Endothelial cell of umbilical vein (primary cell): ENCODE results near the gene PDGFRB. TPM values are rescaled to one million over a fixed set of nuclear protein-coding genes. Genes with fewer than 3 reads are reported as not detected.

Experiments
- BruUV-seq: library from RNA; stranded (reverse); fragments of 400-500 nt; replicated peaks from 2 replicates; lab custom pipeline; 2021; lab: Mats Ljungman, UMichigan
- CTCF ChIA-PET: fragments of 300-600, 350-600 bp; sonication (Branson Sonifier 250); formaldehyde crosslinking; loops from one replicate; lab custom pipeline; 2021; ENCODE audit warnings: antibody characterized with exemption, inconsistent platforms; lab: Charles Lee
- POLR2A ChIA-PET: fragments of 300-600, 350-600 bp; sonication (Branson Sonifier 250); formaldehyde crosslinking; loops from one replicate; lab custom pipeline; 2021; ENCODE audit warnings: antibody characterized with exemption, inconsistent platforms; lab: Charles Lee
- DNase-seq: peaks from one replicate; pipeline ENCODE4 v3.0.0-alpha.2; 2011; ENCODE audit warnings: low read depth, low spot score
- FAIRE-seq: peaks from 2 replicates; lab custom pipeline; 2011; peaks lifted over from hg19 to GRCh38; lab: Jason Lieb, UNC
- H2AFZ ChIP-seq: 2 replicates; pipeline ENCODE4 v1.6.0; 2012; ENCODE audit warnings: low read depth, low read length, control low read depth, inconsistent platforms
- H3K27ac ChIP-seq: 2 replicates; pipeline ENCODE4 v1.5.1; 2011; ENCODE audit warnings: low read depth, mild to moderate bottlenecking, control low read depth, low read length, moderate library complexity; ENCODE audit not compliant: insufficient read depth
- H3K27me3 ChIP-seq, 2 experiments: 2 replicates each; pipeline versions ENCODE4 v1.6.0 to v1.6.1; 2011; ENCODE audit warnings: low read length in 2 of 2, mixed read lengths in 1 of 2; ENCODE audit not compliant: control insufficient read depth in 2 of 2, insufficient read depth in 2 of 2
- H3K36me3 ChIP-seq, 2 experiments: 2 replicates in 1 of 2; 3 replicates in 1 of 2; pipeline ENCODE4 v1.5.1; 2011; ENCODE audit warnings: low read length in 2 of 2, mild to moderate bottlenecking in 1 of 2, moderate library complexity in 1 of 2; ENCODE audit not compliant: control insufficient read depth in 2 of 2, insufficient read depth in 2 of 2; ENCODE audit errors: extremely low read depth in 1 of 2
- H3K4me1 ChIP-seq: 3 replicates; pipeline ENCODE4 v1.5.1; 2011; ENCODE audit warnings: mild to moderate bottlenecking, low read length; ENCODE audit not compliant: control insufficient read depth, insufficient read depth; ENCODE audit errors: extremely low read depth
- H3K4me2 ChIP-seq: 2 replicates; pipeline ENCODE4 v1.6.1; 2011; ENCODE audit warnings: low read length, control low read depth, mixed read lengths; ENCODE audit not compliant: insufficient read depth
- H3K4me3 ChIP-seq, 3 experiments: fragments of 200-600 bp in 1 of 3; sonication (generic), shearing (Covaris generic) in 1 of 3; replicated peaks in 1 of 3; 2 replicates each; pipeline ENCODE4 v1.5.1; 2011 to 2016; ENCODE audit warnings: control low read depth in 3 of 3, low read length in 3 of 3, mild to moderate bottlenecking in 2 of 3, inconsistent platforms in 1 of 3, low read depth in 1 of 3, moderate library complexity in 1 of 3; ENCODE audit not compliant: insufficient read depth in 1 of 3
- H3K79me2 ChIP-seq: 2 replicates; pipeline ENCODE4 v1.6.0; 2012; ENCODE audit warnings: low read length, inconsistent platforms; ENCODE audit not compliant: control insufficient read depth, insufficient read depth
- H3K9ac ChIP-seq: replicated peaks from 2 replicates; pipeline ENCODE3; 2011; ENCODE audit warnings: low read length, control low read depth; ENCODE audit not compliant: insufficient read depth; ENCODE audit errors: extremely low read depth
- H3K9me1 ChIP-seq: replicated peaks from 3 replicates; pipeline ENCODE4 v1.6.0; 2011; ENCODE audit warnings: mild to moderate bottlenecking, low read length; ENCODE audit not compliant: control insufficient read depth, insufficient read depth; ENCODE audit errors: extremely low read depth
- H3K9me3 ChIP-seq: replicated peaks from 2 replicates; pipeline ENCODE4 v1.5.1; 2012; ENCODE audit warnings: low read length, inconsistent platforms; ENCODE audit not compliant: control insufficient read depth, insufficient read depth
- H4K20me1 ChIP-seq: replicated peaks from 2 replicates; pipeline ENCODE3; 2011; ENCODE audit warnings: mild to moderate bottlenecking, low read length; ENCODE audit not compliant: control insufficient read depth, insufficient read depth; ENCODE audit errors: extremely low read depth
- CTCF ChIP-seq, 2 donors: IDR thresholded peaks; 1 replicate in 1 of 2; 2 replicates in 1 of 2; pipeline ENCODE4 v1.5.1; 2011; ENCODE audit warnings: low read length in 2 of 2, mild to moderate bottlenecking in 2 of 2, moderate library complexity in 2 of 2, control low read depth in 1 of 2, inconsistent platforms in 1 of 2, low read depth in 1 of 2; ENCODE audit not compliant: insufficient read depth in 1 of 2; ENCODE audit errors: extremely low read depth in 1 of 2
- EZH2 ChIP-seq: IDR thresholded peaks from 2 replicates; pipeline ENCODE4 v1.6.1; 2012; ENCODE audit warnings: borderline replicate concordance, low read depth, mild to moderate bottlenecking, moderate library complexity, low read length, inconsistent platforms; ENCODE audit not compliant: severe bottlenecking
- FOS ChIP-seq: IDR thresholded peaks from 2 replicates; pipeline ENCODE4 v1.6.1; 2011; ENCODE audit warnings: mild to moderate bottlenecking, low read length, moderate library complexity, borderline replicate concordance; ENCODE audit not compliant: insufficient read depth
- GATA2 ChIP-seq: IDR thresholded peaks from 2 replicates; pipeline ENCODE4 v1.7.0; 2011; ENCODE audit warnings: low read depth, mild to moderate bottlenecking, moderate library complexity, mixed read lengths, low read length; ENCODE audit not compliant: insufficient read length, insufficient read depth
- JUN ChIP-seq: IDR thresholded peaks from 2 replicates; pipeline ENCODE4 v1.6.1; 2011; ENCODE audit warnings: borderline replicate concordance, low read depth; ENCODE audit not compliant: insufficient read length, insufficient read depth
- MAX ChIP-seq: IDR thresholded peaks from 2 replicates; pipeline ENCODE4 v1.6.1; 2011; ENCODE audit not compliant: insufficient read depth, insufficient read length
- MYC ChIP-seq: IDR thresholded peaks from one replicate; pipeline ENCODE4 v1.6.1; 2011; ENCODE audit warnings: mild to moderate bottlenecking, low read depth, low read length
- POLR2A ChIP-seq: IDR thresholded peaks from 2 replicates; pipeline ENCODE4 v1.6.1; 2012; ENCODE audit warnings: low read depth, mild to moderate bottlenecking, control low read depth, low read length
- POLR2AphosphoS5 ChIP-seq: IDR thresholded peaks from 2 replicates; pipeline ENCODE4 v1.6.1; 2012; ENCODE audit warnings: low read depth, mild to moderate bottlenecking, control low read depth, low read length, moderate library complexity; ENCODE audit not compliant: insufficient read depth
- dilution Hi-C: fragments of 300-500 bp; cut with MboI; formaldehyde crosslinking; loops from one replicate; pipeline ENCODE4 v1.15.0; 2019; ENCODE audit warnings: low sequenced_read_pairs; ENCODE audit not compliant: extremely low pct_ligation_motif_present
- intact Hi-C: fragments of 100-400 bp; cut with micrococcal nuclease; formaldehyde crosslinking; loops from one replicate; pipeline ENCODE4 v1.10.0; 2022
- polyA plus RNA-seq, 4 experiments: library from polyadenylated mRNA; depleted of rRNA in 3 of 4; stranded (reverse) in 3 of 4; unstranded in 1 of 4; fragments of >200 nt; gene quantifications; 2 replicates each; pipeline versions ENCODE4 v1.2.1 to v1.2.3, GENCODE V29; 2011 to 2012; ENCODE audit warnings: missing spikeins in 1 of 4
- total RNA-seq: library from RNA; stranded (reverse); gene quantifications from 2 replicates; pipeline ENCODE4 v1.2.3, GENCODE V29; 2021

The PDGFRB gene
- total and polyA plus RNA-seq, 2 donors (not counting 3 experiments of a cell fraction or from before 2014, with no cell fraction given) = 1.4 to 1.7 TPM

GRCh38 chr5:150135557-150136304 lies 19.9 kb downstream of the PDGFRB start:
- intact Hi-C loops = loop anchor here (5.0 kb wide), 1 partner anchor 1057 kb away; no protein-coding TSS in a partner anchor
- no peak overlapping the region for H2AFZ ChIP-seq
- no peak overlapping the region for H3K4me2 ChIP-seq
- H3K4me3 ChIP-seq = no peak overlapping the region
- H3K9ac ChIP-seq = no peak overlapping the region
- dilution Hi-C loops = no loop called here
- no peaks in the 10 kb centered on the region for H3K36me3 ChIP-seq
- peaks cover 24% of the 10 kb centered on the region for H3K4me1 ChIP-seq
- no TSS peak for BruUV-seq
- no peaks in the 10 kb centered on the region for H3K9me1 ChIP-seq
- no peaks in the 10 kb centered on the region for H4K20me1 ChIP-seq
- DNase-seq = no peak
- H3K27ac ChIP-seq = no peak overlapping the region
- no peak for FAIRE-seq
- peaks cover 0 to 6% of the 10 kb centered on the region in 2 experiments for H3K27me3 ChIP-seq
- no peaks in the 10 kb centered on the region for H3K79me2 ChIP-seq
- POLR2A ChIA-PET = no interaction called here
- CTCF ChIA-PET = interaction anchor here (1.1 to 3.8 kb wide), 4 partner anchors 9 to 83 kb away, joined by 3 to 18 read pairs (median 8); partner anchors contain the start of gene PDGFRB
- no peaks in the 10 kb centered on the region for H3K9me3 ChIP-seq
- TF ChIP-seq MAX = no peak
- TF ChIP-seq POLR2AphosphoS5 = no peak
- TF ChIP-seq EZH2 = no peak
- no peak for TF ChIP-seq MYC

- Histone ChIP-seq H4K20me1 (no peaks in the 10 kb centered on the region), H3K9me3 (no peaks in the 10 kb centered on the region), H3K4me3 (no peak overlapping the region), H3K27me3 (peaks cover 0 to 6% of the 10 kb centered on the region in 2 experiments), H3K4me2 (no peak overlapping the region), H3K79me2 (no peaks in the 10 kb centered on the region), H3K9ac (no peak overlapping the region), H3K27ac (no peak overlapping the region), H3K4me1 (peaks cover 26% of the 10 kb centered on the region), H2AFZ (no peak overlapping the region), H3K9me1 (no peaks in the 10 kb centered on the region), H3K36me3 (no peaks in the 10 kb centered on the region)
- ChIA-PET POLR2A (no interaction called here), CTCF (interaction anchor here (1.2 to 3.0 kb wide), 3 partner anchors 41 to 302 kb away, joined by 3 to 18 read pairs (median 7); no protein-coding TSS in a partner anchor)
- FAIRE-seq = no peak
- dilution Hi-C loops = no loop called here
- intact Hi-C loops = loop anchor here (5.0 kb wide), 1 partner anchor 132 kb away; the partner anchor contains the start of genes HMGXB3 and TIGD6
- TF ChIP-seq EZH2 = no peak
- TF ChIP-seq CTCF (IDR thresholded peaks at IDR 0.05; ENCODE audit: extremely low read depth in 1 of 2, insufficient read depth in 1 of 2, low read depth in 1 of 2, low read length in 2 of 2) = no peak
- no peak for TF ChIP-seq JUN
- no peak for TF ChIP-seq POLR2A
- no peak for TF ChIP-seq GATA2
- TF ChIP-seq MAX = no peak
- TF ChIP-seq POLR2AphosphoS5 = no peak
- no peak for TF ChIP-seq MYC
- TF ChIP-seq FOS = no peak
- no TSS peak for BruUV-seq
- peak; percentile 39 for DNase-seq
These were observed 21.5 kb downstream of the PDGFRB start for GRCh38 chr5:150134198-150134588.
